ENCODE data around the gene RFX4. TPM values are rescaled to one million over a fixed set of nuclear protein-coding genes. Genes with fewer than 3 reads are reported as not detected.

Gene RFX4
- total and polyA plus RNA-seq, 10 of the 15 experiments (the other 5 are each of a cell fraction or from before 2014, with no cell fraction given), result 0.02 to 0.23 TPM; not detected in 8

DNA sequence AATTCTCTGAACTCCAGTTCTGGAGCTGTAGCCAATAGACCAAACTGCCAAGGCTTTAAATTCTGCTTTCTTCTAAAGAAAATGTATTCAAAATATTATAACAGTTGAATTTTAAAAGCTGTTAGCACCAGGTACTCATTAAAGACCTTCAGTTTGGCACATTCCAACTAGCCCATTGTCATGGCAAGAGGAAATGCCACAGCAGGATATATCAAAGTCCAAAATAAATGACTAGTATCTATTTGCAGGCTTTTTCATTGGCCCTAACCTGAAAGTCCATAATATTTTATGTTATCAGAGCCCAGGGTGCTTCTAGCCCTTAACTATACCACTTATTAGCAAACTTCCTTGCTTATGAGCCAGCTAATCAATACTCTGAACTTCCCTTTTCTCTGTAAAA, 188.6 kb downstream of the RFX4 start:
- Histone ChIP-seq H3K36me3 (ENCODE audit: control insufficient read depth in 2 of 2, insufficient read depth in 2 of 2, low read length in 1 of 2) (no peaks in the 10 kb centered on the region), H3K4me2 (ENCODE audit: control insufficient read depth, insufficient read depth) (no peak overlapping the region), H3K9me3 (replicated peaks; ENCODE audit: control insufficient read depth, insufficient read depth, low read length) (no peaks in the 10 kb centered on the region), H2AFZ (ENCODE audit: control insufficient read depth, low read depth, low read length) (no peak overlapping the region), H3K27me3 (replicated peaks in 1 of 2; ENCODE audit: control insufficient read depth in 2 of 2, insufficient read depth in 2 of 2, low read length in 1 of 2) (no peaks in the 10 kb centered on the region), H3K79me2 (ENCODE audit: control insufficient read depth, insufficient read depth, low read length) (peaks cover 17% of the 10 kb centered on the region), H3K4me1 (ENCODE audit: control insufficient read depth, insufficient read depth, low read length) (no peaks in the 10 kb centered on the region), H3K4me3 (no peak overlapping the region), H3K27ac (ENCODE audit: control insufficient read depth, insufficient read depth) (no peak overlapping the region), H3K9ac (ENCODE audit: control insufficient read depth, insufficient read depth, low read length) (no peak overlapping the region), H4K20me1 (ENCODE audit: control insufficient read depth, insufficient read depth) (no peaks in the 10 kb centered on the region)
- DNase-seq (ENCODE audit: low read depth, low spot score) (no peak), FAIRE-seq (no peak), ATAC-seq (no peak)
- intact Hi-C loops (cut with micrococcal nuclease; ENCODE audit: unreplicated experiment), result no loop called here
- ChIA-PET POLR2A (no interaction called here), SMC1A (ENCODE audit: uncharacterized antibody, unreplicated experiment) (interaction anchor here (0.9 to 3.0 kb wide), 3 partner anchors 11 to 18 kb away, joined by 3 to 10 read pairs (median 7); no protein-coding TSS in a partner anchor), RAD21 (ENCODE audit: unreplicated experiment) (interaction anchor here (0.9 kb wide), 1 partner anchor 11 kb away, joined by 4 read pairs; no protein-coding TSS in a partner anchor), CTCF (interaction anchor here (1.0 to 1.5 kb wide), 4 partner anchors 7 to 147 kb away, joined by 3 to 5 read pairs (median 4); no protein-coding TSS in a partner anchor)
- BruUV-seq (replicated peaks), result no TSS peak
- TF ChIP-seq, protein P1, sequence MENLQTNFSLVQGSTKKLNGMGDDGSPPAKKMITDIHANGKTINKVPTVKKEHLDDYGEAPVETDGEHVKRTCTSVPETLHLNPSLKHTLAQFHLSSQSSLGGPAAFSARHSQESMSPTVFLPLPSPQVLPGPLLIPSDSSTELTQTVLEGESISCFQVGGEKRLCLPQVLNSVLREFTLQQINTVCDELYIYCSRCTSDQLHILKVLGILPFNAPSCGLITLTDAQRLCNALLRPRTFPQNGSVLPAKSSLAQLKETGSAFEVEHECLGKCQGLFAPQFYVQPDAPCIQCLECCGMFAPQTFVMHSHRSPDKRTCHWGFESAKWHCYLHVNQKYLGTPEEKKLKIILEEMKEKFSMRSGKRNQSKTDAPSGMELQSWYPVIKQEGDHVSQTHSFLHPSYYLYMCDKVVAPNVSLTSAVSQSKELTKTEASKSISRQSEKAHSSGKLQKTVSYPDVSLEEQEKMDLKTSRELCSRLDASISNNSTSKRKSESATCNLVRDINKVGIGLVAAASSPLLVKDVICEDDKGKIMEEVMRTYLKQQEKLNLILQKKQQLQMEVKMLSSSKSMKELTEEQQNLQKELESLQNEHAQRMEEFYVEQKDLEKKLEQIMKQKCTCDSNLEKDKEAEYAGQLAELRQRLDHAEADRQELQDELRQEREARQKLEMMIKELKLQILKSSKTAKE (IDR thresholded peaks at IDR 0.05; ENCODE audit: low read depth, poor library complexity, severe bottlenecking), result no peak
- TF ChIP-seq ZSCAN29 (IDR thresholded peaks at IDR 0.05) (no peak), FOS (IDR thresholded peaks at IDR 0.05; ENCODE audit: borderline replicate concordance, extremely low read depth, insufficient read length) (no peak), CUX1 (IDR thresholded peaks at IDR 0.05; ENCODE audit: insufficient replicate concordance, low read depth, low read length) (no peak), BRCA1 (IDR thresholded peaks at IDR 0.05; ENCODE audit: low read depth, low read length) (no peak), KDM1A (IDR thresholded peaks at IDR 0.05; ENCODE audit: borderline replicate concordance) (no peak), RAD21 (IDR thresholded peaks at IDR 0.05; ENCODE audit: insufficient read depth, low read depth, low read length) (no peak)
- TF ChIP-seq, protein P2, sequence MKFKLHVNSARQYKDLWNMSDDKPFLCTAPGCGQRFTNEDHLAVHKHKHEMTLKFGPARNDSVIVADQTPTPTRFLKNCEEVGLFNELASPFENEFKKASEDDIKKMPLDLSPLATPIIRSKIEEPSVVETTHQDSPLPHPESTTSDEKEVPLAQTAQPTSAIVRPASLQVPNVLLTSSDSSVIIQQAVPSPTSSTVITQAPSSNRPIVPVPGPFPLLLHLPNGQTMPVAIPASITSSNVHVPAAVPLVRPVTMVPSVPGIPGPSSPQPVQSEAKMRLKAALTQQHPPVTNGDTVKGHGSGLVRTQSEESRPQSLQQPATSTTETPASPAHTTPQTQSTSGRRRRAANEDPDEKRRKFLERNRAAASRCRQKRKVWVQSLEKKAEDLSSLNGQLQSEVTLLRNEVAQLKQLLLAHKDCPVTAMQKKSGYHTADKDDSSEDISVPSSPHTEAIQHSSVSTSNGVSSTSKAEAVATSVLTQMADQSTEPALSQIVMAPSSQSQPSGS (IDR thresholded peaks at IDR 0.05; ENCODE audit: low read length), result no peak
- in situ Hi-C loops (cut with MboI), result no loop called here

Data from GM12878 (cell line).